GM12874 (cell line): ENCODE measurements around the gene SFXN4.
A peak's percentile ranks its signal among the peaks of the same experiment; 100 is the strongest.

ENCODE experiments used
- TF ChIP-seq, protein P1 (sequence below): IDR thresholded peaks from 2 replicates; pipeline ENCODE4 v1.5.1; 2011; ENCODE audit warnings: low read depth, mild to moderate bottlenecking, control low read depth, low read length, moderate library complexity; ENCODE audit not compliant: insufficient read depth

SFXN4 gene

DNA sequence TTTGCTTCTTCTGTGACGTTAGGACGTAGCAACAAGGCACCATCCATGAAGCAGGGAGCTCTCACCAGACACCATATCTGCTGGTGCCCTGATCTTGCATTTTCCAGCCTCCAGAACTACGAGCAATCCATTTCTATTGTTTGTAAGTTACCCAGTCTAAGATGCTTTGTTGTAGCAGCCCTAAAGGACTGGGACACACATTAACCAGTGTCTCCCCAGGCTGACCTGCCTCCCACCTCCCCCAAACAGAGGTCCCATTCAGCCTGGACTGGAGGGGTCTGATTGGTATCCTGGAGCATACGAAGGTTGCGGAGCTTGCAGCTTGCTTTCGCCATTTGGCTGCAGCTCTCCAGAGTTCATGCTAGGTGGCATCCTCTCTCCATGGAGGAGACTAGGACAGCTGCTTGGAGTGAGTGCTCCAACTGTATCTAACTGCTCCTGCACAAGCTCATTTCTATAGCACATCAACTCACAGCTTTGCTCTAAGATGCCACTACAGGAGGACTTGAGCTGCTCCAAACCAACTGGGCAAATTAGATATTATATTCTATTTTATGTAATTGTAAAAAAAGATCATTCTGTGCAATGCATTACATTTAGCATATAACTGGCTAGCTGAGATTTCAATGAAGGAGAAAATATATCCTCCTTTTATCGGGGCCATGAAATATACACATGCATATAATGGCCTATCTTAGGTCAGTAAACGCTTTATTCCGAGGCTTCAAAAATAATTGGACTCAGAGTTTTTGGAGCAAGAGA lies 33.9 kb upstream of the SFXN4 start:
- TF ChIP-seq, protein P1, sequence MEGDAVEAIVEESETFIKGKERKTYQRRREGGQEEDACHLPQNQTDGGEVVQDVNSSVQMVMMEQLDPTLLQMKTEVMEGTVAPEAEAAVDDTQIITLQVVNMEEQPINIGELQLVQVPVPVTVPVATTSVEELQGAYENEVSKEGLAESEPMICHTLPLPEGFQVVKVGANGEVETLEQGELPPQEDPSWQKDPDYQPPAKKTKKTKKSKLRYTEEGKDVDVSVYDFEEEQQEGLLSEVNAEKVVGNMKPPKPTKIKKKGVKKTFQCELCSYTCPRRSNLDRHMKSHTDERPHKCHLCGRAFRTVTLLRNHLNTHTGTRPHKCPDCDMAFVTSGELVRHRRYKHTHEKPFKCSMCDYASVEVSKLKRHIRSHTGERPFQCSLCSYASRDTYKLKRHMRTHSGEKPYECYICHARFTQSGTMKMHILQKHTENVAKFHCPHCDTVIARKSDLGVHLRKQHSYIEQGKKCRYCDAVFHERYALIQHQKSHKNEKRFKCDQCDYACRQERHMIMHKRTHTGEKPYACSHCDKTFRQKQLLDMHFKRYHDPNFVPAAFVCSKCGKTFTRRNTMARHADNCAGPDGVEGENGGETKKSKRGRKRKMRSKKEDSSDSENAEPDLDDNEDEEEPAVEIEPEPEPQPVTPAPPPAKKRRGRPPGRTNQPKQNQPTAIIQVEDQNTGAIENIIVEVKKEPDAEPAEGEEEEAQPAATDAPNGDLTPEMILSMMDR, result peak; percentile 80

DNA sequence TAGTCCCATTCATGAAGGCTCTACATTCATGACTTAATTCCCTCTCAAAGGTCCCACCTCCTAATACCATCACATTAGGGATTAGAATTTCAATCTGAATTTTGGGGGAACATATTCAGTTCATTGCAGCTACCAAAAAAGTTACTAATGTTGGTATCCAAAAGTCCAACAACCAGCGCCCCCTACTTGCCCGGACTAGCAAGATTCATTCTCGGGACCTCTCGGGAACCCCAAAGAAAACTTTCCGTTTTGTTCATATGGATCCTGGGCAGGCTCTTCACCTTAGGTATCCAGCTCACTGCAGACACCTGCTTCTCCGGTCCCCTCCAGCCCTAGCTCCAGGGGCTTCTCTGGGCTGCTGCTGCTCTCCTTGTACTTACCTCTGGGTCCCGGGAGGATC lies 32.9 kb upstream of the SFXN4 start:
- TF ChIP-seq, protein P1, result peak; percentile 53

DNA sequence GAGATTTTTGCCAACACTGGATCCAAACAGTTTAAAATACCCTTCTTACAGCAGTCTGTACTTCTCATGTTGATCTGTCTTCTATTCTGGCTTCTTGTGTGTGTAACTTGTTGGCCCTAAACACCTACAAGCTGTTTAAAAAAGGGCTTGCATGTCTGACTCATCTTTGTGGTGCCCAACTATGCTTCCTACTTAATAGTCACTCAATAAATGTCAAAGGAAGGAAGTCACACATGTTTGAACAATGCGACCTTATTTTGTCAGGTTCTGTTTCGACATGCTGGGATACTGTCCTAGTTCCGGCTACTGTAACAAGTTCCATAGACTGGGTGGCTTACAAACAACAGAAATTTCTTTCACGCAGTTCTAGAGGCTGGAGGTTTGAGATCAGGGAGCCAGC lies 32.4 kb upstream of the SFXN4 start:
- TF ChIP-seq, protein P1, result no peak

DNA sequence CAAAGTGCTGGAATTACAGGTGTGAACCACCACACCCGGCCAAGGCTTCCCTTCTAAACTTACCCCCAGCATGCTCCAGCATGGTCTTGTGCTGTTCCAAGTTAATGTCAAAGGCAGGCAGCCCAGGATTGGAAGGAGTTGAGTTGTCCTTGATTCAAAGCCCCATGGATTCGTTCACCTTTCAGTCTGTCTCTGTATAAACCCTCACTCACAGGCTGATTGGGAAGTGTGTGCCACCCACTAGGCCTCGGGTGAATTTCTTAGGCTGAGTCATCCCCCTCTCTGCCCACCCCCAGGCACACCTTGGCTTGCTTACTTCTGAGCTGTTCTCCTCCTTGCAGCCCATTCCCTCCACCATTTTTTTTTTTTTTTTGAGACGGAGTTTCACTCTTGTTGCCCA lies 26.4 kb upstream of the SFXN4 start:
- TF ChIP-seq, protein P1, result no peak

DNA sequence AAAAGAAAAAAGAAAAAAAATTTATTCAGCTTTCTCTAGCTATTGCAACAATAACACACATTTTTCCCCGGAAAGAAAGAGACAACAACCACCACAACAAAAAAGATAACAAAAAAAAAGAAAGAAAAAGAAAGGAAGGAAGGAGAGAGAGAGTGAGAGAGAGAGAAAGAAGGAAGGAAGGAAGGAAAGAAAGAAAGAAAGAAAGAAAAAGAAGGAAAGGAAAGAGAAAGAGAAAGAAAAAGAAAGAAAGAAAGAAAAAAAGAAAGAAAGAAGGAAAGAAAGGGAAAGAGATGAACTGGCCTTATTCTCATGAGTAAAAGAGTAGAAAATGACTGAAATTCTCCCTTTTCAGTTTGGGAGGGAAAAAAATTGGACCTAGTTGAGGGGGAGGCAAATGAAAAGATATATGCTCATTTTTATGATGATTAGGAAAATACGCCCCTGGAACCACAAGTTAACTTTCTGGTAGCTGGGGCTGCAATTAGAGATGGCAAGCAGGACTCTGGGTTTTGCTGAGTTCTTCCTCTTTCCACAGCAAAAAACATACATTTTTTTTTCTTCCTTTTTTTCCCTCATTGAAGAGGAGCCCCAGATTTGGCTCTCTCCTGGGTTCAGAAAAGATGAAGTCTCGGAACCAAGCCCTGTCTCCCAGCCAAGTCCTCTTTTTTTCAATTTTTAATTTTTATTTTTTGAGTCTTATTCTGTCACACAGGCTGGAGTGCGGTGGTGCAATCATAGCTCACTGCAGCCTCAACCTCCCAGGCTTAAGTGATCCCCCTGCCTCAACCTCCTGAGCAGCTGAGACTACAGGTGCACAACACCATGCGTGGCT lies 25.7 kb upstream of the SFXN4 start:
- TF ChIP-seq, protein P1, result no peak

DNA sequence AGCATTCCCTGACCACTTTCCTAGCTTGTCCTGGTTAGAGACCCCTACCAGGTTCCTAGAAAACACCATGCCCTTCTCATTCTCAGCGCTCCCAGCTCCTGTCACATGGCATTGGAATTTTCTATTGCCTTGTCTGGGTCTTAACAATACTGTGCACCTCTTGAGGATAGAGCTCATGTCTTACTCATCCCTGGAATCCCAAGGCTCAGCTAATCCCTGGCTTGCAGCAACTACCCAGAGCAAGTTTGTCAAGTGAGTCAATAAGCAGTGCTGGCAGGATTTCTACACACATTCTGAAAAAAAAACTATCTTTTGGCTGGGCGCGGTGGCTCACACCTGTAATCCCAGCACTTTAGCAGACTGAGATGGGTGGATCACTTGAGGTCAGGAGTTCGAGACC lies 24.8 kb upstream of the SFXN4 start:
- TF ChIP-seq, protein P1, result no peak

DNA sequence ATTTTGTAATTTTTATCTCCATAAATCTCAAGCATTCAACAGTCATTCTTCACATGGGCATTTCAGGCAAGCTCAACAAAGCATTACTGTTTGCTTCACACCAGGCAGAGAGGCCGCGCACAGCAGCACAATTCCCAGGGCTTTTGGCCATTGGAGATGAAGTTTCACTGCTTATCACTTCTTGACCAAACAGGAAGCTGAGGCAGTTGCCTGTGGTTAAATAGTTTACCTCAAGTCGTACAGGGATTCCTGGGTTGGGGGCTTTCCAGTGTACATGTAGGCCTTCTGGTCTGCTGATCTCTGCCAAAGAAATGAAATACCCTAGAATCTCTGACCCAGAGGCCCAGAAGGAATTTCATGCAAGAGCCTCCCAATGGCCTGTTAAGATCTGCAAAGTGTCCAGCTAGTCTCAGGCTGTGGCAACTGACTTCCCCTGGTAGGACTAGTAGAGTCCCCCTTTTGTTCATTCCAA lies 24.3 kb upstream of the SFXN4 start:
- TF ChIP-seq, protein P1, result no peak
